HG02970 (cell line): ENCODE results near the gene PTRHD1.

Source experiments
- ATAC-seq: cut with Tn5 transposase; IDR thresholded peaks from one replicate; pipeline ENCODE4 v1.9.1; 2021; ENCODE audit warnings: mild to moderate bottlenecking, moderate library complexity, moderate number of reproducible peaks; ENCODE audit not compliant: unreplicated experiment, low FRiP score

Gene PTRHD1

GRCh38 chr2:24766609-24767008 is 26.6 kb downstream of the PTRHD1 start:
- no peak for ATAC-seq

- ATAC-seq: no peak
These were observed 29.3 kb downstream of the PTRHD1 start for GRCh38 chr2:24763843-24764242.

- no peak for ATAC-seq
These were observed 30.7 kb downstream of the PTRHD1 start for GRCh38 chr2:24762518-24762917.

DNA sequence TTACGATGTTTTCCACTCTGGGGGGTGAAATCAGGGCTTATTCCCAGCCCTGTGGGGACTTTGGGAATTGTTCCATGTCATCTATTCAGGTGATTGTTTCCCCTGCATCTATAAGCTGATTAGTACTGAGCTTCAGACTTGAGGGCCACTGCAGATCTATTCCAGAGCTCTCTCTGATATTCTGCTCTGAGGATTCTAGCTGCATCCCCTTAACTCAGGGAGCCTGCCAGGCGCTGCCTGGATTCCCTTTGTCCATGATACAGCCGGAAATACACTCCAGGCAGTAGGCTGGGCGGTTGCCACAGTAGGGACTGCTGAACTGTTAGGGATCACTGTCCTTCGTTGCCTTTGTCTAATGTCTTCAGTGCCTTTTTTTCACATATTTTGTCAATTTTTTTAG is 31.3 kb downstream of the PTRHD1 start:
- ATAC-seq: no peak

DNA sequence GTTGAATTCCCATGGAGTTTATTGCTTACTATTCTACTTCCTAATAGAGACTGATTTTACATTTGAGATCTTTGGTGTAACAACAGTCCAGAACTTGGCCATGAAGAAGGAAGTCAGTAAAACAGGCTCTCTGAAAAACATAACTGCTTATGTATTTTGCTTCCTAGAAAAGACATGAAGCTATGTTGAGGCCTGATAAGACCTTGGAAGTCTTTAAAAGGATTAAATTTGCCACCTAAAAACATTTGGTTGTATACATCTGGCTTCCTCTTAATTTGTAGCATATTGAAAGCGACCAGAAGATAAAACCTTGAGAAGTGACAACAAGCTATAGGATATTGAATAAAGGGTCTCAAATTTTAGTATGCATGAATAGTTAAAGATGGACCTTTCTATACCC is 36.4 kb downstream of the PTRHD1 start:
- ATAC-seq: no peak

- no peak for ATAC-seq
These were observed 38.0 kb downstream of the PTRHD1 start for GRCh38 chr2:24754985-24755705.

GRCh38 chr2:24749069-24749691 is 44.0 kb downstream of the PTRHD1 start:
- no peak for ATAC-seq

DNA sequence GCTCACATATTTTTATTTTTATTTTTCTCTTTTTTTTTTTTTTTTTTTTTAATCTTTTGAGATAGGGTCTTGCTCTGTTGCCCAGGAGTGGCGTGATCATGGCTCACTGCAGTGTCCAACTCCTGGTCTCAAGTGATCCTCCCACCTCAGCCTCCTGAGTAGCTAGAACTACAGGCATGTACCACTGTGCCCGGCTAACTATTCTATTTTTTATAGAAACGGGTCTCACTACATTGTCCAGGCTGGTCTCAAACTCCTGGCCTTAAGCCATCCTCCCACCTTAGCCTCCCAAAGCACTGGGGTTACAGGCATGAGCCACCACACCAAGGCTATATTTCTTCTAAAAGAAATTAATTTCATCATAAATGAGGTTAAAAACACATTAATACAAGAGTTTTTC is 45.9 kb downstream of the PTRHD1 start:
- no peak for ATAC-seq

- ATAC-seq: no peak
These were observed 47.4 kb downstream of the PTRHD1 start for GRCh38 chr2:24745825-24746224.

DNA sequence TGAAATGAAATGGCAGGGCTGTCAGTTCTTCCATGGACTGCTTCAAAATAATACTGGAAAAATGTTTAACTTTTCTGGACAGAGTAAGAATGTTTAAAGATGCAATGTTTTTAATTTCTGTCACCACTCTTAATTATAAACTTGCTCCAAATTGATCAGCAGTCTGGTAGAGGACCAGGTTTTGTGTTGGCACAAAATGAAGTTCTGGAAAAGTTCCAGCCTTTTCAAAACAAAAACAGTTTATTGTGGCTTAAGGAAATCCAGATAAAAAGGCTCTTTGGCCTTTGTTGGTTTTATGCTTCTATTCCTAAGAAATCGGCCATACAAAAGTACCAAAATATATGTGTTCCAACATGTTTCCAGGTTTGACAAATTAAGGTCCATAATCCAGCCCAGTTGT is 48.8 kb downstream of the PTRHD1 start:
- ATAC-seq: no peak

DNA sequence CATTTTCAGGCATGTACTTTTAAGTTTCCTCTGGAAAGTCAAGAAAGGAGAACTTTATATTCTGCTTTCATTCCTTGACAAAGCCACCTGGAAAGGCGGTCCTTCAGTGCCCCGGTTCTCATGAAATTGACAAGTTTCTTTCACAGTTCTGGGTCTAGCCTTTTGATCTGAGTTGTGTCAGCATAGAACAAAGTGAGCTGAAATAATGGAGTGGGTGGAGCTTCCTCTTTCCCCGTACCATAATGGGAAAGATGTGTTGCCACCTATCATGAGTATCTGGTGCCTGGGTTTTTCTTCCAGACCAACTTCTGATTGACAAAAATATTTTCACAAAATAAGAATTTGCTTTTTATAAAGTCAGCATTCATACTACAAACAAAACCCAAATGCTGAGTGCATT is 49.3 kb downstream of the PTRHD1 start:
- no peak for ATAC-seq

DNA sequence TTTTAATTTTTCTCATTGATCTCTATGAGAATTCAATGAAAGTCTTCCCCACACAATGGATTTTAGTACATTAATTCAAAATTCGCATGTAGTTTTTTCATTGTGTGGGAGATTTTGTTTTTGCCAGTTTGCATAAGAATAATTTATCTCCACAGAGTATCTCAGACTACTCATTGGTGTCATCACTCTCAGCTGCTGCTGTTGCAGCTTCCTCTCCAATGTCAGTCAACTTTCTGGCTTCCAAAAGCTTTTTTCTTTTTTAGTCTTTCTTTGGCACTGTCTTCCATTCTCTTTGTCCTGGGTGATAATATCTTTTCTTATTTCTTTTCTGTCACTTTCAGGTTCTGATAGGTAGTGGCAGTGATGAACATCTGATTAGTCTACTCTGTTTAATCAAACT is 50.5 kb downstream of the PTRHD1 start:
- no peak for ATAC-seq

GRCh38 chr2:24740142-24740541 is 53.0 kb downstream of the PTRHD1 start:
- ATAC-seq: no peak
